A673 (cell line): ENCODE results near the gene SNX24. TPM values are rescaled to one million over a fixed set of nuclear protein-coding genes. Genes with fewer than 3 reads are reported as not detected.

Source experiments
- BruUV-seq: library from RNA; stranded (reverse); fragments of 400-500 nt; replicated peaks from 2 replicates; lab custom pipeline; 2021; lab: Mats Ljungman, UMichigan
- CTCF ChIA-PET: fragments of 300-600 bp; sonication (Branson Sonifier 250); formaldehyde crosslinking; loops from one replicate; lab custom pipeline; 2022; ENCODE audit warnings: antibody characterized with exemption; lab: Charles Lee
- POLR2A ChIA-PET: fragments of 300-600 bp; sonication (Branson Sonifier 250); formaldehyde crosslinking; loops from one replicate; lab custom pipeline; 2022; ENCODE audit warnings: antibody characterized with exemption; ENCODE audit not compliant: low non-redundant PET; lab: Charles Lee
- DNase-seq: peaks from one replicate; pipeline ENCODE4 v3.0.0-alpha.2; 2015; ENCODE audit warnings: low spot score
- H3K27ac ChIP-seq: fragments of 200-600 bp; sonication (generic); 2 replicates; pipeline ENCODE4 v1.5.1; 2016; ENCODE audit warnings: mixed run types, low read depth, mild to moderate bottlenecking, mixed read lengths, antibody characterized with exemption, low read length; ENCODE audit not compliant: poor library complexity, severe bottlenecking
- H3K27me3 ChIP-seq: fragments of 200-600 bp; sonication (generic); replicated peaks from 2 replicates; pipeline ENCODE4 v1.6.1; 2017; ENCODE audit warnings: mixed run types, low read depth, mild to moderate bottlenecking, mixed read lengths, antibody characterized with exemption, low read length; ENCODE audit not compliant: insufficient read depth, poor library complexity
- H3K36me3 ChIP-seq: fragments of 200-600 bp; sonication (generic); 2 replicates; pipeline ENCODE4 v1.6.1; 2016; ENCODE audit warnings: mixed run types, mild to moderate bottlenecking, mixed read lengths, antibody characterized with exemption, low read length; ENCODE audit not compliant: insufficient read depth, poor library complexity, severe bottlenecking
- H3K4me1 ChIP-seq: fragments of 200-600 bp; sonication (generic); 2 replicates; pipeline ENCODE4 v1.6.1; 2017; ENCODE audit warnings: mixed run types, mild to moderate bottlenecking, mixed read lengths, antibody characterized with exemption, low read length; ENCODE audit not compliant: insufficient read depth, poor library complexity, severe bottlenecking
- H3K4me3 ChIP-seq: fragments of 200-600 bp; sonication (generic); 2 replicates; pipeline ENCODE4 v1.5.1; 2016; ENCODE audit warnings: low read depth, mixed run types, mild to moderate bottlenecking, mixed read lengths, low read length; ENCODE audit not compliant: poor library complexity, severe bottlenecking
- H3K9me3 ChIP-seq: fragments of 200-600 bp; sonication (generic); 2 replicates; pipeline ENCODE4 v1.6.1; 2016; ENCODE audit warnings: mixed run types, low read depth, mild to moderate bottlenecking, mixed read lengths, antibody characterized with exemption, low read length; ENCODE audit not compliant: poor library complexity, severe bottlenecking
- CTCF ChIP-seq: fragments of 300-800, 200-600 bp; sonication (generic); conservative IDR thresholded peaks from 2 replicates; pipeline ENCODE4 v1.5.1; 2017; ENCODE audit warnings: low read depth, mild to moderate bottlenecking, antibody characterized with exemption, low read length, moderate library complexity, mixed read lengths
- EZH2 ChIP-seq: fragments of 200-600 bp; sonication (generic); IDR thresholded peaks from 2 replicates; pipeline ENCODE4 v1.6.1; 2017; ENCODE audit warnings: borderline replicate concordance, low read depth, mild to moderate bottlenecking, mixed read lengths, antibody characterized with exemption, low read length; ENCODE audit not compliant: poor library complexity, severe bottlenecking
- intact Hi-C: fragments of 100-400 bp; cut with micrococcal nuclease; formaldehyde crosslinking; loops from one replicate; pipeline ENCODE4 v1.10.0; 2022; ENCODE audit not compliant: unreplicated experiment
- total RNA-seq: library from RNA; stranded (reverse); gene quantifications from 2 replicates; pipeline ENCODE4 v1.2.3, GENCODE V29; 2021

SNX24 gene
- total RNA-seq, 1 experiment from 2014 or later: 13.6 TPM

DNA sequence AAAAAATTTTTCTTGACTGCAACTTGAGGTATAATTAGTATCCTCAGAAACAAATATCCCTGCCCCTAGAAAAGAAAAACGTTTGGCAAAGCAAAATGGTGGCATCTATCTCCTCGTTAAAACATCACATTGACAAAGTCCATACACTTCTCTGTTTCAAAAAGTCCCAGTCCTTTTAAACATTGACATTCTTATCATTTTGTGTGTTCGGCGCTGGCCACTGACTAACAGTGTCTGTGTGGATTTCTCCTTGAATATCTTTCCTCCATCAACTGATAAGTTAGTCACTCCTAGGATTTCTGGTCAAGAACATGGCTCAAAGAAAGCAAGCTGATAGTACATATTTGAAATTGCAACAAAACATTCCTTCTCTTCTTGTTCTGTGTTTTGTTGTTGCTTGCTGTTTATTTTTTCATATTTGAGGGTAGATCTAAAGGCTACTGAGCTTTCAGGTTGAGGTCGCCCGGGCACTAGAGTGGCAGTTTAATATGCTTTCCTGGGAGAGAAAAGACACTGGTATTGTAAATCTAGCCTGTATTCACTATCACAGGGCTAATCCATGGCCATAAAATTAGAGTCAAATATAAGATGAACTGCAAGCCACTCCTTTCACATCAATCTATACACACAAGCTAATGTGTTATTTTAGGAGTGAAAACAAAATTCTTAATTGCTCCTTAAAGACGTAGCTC lies 199.7 kb downstream of the SNX24 start:
- H3K27ac ChIP-seq: no peak overlapping the region
- POLR2A ChIA-PET: no interaction called here
- CTCF ChIA-PET: no interaction called here
- H3K27me3 ChIP-seq: peaks cover 78% of the 10 kb centered on the region
- intact Hi-C loops: no loop called here
- H3K9me3 ChIP-seq: no peaks in the 10 kb centered on the region
- no TSS peak for BruUV-seq
- no peak overlapping the region for H3K4me3 ChIP-seq
- no peak for DNase-seq
- H3K4me1 ChIP-seq: no peaks in the 10 kb centered on the region
- TF ChIP-seq CTCF (no peak), EZH2 (no peak)
- no peaks in the 10 kb centered on the region for H3K36me3 ChIP-seq

DNA sequence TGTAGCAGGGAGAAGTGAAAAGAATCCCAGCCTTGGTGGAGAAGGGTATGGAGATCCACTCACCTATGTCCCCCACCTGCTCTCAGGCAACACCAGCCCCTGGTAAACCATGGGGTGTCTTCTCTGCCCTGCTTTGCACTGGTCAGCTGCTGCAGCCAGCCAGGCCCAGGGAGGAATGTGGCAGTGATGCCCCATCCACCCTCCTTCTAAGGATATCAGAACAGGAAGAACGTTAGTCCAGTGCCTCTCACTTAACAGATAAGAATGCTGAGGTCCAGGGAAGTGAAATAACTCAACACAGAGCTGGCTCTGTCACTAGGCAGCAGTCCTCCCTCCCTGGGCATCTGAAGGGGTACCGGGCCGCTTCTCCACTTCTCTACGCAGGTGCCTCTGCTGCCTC lies 200.8 kb downstream of the SNX24 start:
- TF ChIP-seq EZH2 (no peak), CTCF (no peak)
- no peaks in the 10 kb centered on the region for H3K4me1 ChIP-seq
- ChIA-PET POLR2A (no interaction called here), CTCF (no interaction called here)
- H3K27ac ChIP-seq: no peak overlapping the region
- no peak for DNase-seq
- H3K9me3 ChIP-seq: no peaks in the 10 kb centered on the region
- H3K4me3 ChIP-seq: no peak overlapping the region
- H3K27me3 ChIP-seq: peaks cover 80% of the 10 kb centered on the region
- no TSS peak for BruUV-seq
- intact Hi-C loops: no loop called here
- no peaks in the 10 kb centered on the region for H3K36me3 ChIP-seq

DNA sequence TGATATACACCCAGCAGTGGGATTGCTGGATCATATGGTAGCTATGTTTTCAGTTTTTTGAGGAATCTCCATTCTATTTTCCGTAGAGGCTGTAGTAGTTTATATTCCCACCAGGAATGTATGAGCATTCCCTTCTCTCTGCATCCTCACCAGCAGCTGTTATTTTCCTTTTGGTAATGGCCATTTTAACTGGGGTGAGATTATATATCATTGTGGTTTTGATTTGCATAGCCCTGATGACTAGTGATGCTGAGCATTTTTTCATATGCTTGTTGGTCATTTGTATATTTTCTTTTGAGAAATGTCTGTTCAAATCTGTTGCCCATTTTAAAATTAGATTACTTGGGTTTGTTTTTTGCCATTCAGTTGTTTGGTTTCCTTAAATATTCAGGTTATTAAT lies 202.3 kb downstream of the SNX24 start:
- TF ChIP-seq EZH2 (no peak), CTCF (no peak)
- no peak for DNase-seq
- peaks cover 68% of the 10 kb centered on the region for H3K27me3 ChIP-seq
- H3K27ac ChIP-seq: no peak overlapping the region
- H3K36me3 ChIP-seq: no peaks in the 10 kb centered on the region
- no TSS peak for BruUV-seq
- no peaks in the 10 kb centered on the region for H3K9me3 ChIP-seq
- ChIA-PET CTCF (no interaction called here), POLR2A (no interaction called here)
- intact Hi-C loops: no loop called here
- H3K4me3 ChIP-seq: no peak overlapping the region
- no peaks in the 10 kb centered on the region for H3K4me1 ChIP-seq
